ENCODE data around the gene PRDX6.
"Not testable (repeated sequence)": the region's sequence is repeated elsewhere in the genome, so short reads cannot be mapped to it uniquely, and the experiment has no call there.

The PRDX6 gene

DNA sequence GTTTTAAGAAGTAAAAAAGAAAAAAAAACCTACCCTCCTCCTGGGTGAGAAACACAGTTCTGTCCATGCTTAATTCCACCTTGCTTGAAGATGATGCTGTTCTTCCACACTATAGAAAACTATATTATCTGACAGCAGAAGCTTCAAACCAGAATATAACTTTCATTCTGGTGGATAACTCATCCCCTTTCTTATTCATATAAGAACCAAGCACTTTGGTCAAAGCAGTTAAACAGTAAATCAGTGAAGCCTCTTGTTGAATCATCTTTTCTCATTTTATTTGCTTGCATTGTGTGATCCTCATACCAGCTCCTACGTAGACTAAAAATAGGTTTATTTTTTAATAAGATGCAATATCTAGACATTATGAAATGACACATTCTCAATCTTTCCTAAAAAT, 36.7 kb upstream of the PRDX6 start:
- no peaks in the 10 kb centered on the region for H3K4me1 ChIP-seq (ENCODE audit: control insufficient read depth, insufficient read depth, low read length, poor library complexity, severe bottlenecking)
- H3K36me3 ChIP-seq (ENCODE audit: control insufficient read depth, insufficient read depth, low read length) = peaks cover 11% of the 10 kb centered on the region
- no peak overlapping the region for H3K4me3 ChIP-seq (ENCODE audit: insufficient read depth, low read depth, low read length, poor library complexity, severe bottlenecking)
- H3K27me3 ChIP-seq (replicated peaks; ENCODE audit: control insufficient read depth, insufficient read depth, low read length, poor library complexity, severe bottlenecking) = no peaks in the 10 kb centered on the region
- H3K9me3 ChIP-seq (ENCODE audit: control insufficient read depth, low read length) = no peaks in the 10 kb centered on the region
- no peak overlapping the region for H3K27ac ChIP-seq (ENCODE audit: insufficient read depth, low read length, poor library complexity, severe bottlenecking)
- DNase-seq = no peak

DNA sequence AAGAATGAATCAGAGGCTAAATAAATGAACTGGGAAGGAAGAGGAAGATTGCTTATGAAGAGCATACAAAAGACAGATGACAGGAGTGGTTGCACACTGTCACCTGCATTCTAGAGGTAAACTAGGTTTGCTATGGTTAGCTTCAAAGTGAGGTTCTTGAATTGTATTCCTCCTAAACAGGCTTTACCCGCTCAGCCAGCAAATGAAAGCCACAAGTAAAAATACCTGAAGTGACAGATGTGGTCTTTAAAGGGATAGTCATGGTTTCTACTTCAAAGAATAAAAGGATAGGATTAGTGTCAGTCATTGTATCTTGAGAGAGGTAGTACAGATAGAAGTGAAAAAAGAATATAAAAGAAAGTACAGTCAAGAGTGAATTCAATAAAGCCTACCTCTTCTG, 32.4 kb upstream of the PRDX6 start:
- peaks cover 11% of the 10 kb centered on the region for H3K36me3 ChIP-seq (ENCODE audit: control insufficient read depth, insufficient read depth, low read length)
- H3K9me3 ChIP-seq (ENCODE audit: control insufficient read depth, low read length) = peaks cover 10% of the 10 kb centered on the region
- no peaks in the 10 kb centered on the region for H3K4me1 ChIP-seq (ENCODE audit: control insufficient read depth, insufficient read depth, low read length, poor library complexity, severe bottlenecking)
- H3K27ac ChIP-seq (ENCODE audit: insufficient read depth, low read length, poor library complexity, severe bottlenecking) = no peak overlapping the region
- H3K27me3 ChIP-seq (replicated peaks; ENCODE audit: control insufficient read depth, insufficient read depth, low read length, poor library complexity, severe bottlenecking) = no peaks in the 10 kb centered on the region
- DNase-seq = no peak
- H3K4me3 ChIP-seq (ENCODE audit: insufficient read depth, low read depth, low read length, poor library complexity, severe bottlenecking) = no peak overlapping the region

DNA sequence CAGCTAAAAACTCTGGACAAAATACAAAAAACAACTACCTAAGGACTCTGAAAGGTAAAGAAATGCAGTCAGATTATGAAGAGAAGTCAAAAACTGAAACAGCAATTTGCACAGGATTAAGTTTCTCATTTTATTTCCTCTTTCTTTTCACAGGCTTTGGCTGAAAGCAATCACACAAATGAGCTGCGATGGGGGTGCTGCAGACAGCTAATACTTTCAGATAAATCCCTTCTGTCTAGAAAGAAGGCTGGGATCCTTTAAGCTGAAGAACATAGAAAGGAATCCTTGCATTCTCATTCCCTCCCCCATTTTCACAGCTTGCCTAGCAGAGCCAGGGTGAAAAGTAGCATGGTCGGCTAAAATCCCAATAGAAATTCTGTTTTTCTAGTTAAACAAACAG, 32.0 kb upstream of the PRDX6 start:
- H3K27ac ChIP-seq (ENCODE audit: insufficient read depth, low read length, poor library complexity, severe bottlenecking) = no peak overlapping the region

DNA sequence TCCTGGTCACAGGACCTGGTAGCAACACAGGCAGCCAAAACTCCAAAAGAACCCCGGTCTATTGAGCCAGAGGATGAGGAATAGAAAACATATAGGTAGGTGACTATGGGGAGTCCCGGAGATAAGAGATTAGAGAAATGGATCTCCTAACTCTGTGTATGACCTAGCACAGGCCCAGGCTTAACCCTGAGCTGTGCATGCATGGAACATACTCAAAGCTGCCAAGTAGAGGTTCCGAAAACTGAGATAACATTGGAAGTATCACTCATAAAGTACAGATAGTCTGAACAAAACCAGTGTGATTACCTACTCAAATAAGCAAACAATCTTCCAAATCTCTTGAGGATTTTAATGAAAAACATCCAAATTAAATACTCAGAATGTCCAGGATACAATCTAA, 31.5 kb upstream of the PRDX6 start:
- Histone ChIP-seq H3K4me1 (ENCODE audit: control insufficient read depth, insufficient read depth, low read length, poor library complexity, severe bottlenecking) (no peaks in the 10 kb centered on the region), H3K27me3 (replicated peaks; ENCODE audit: control insufficient read depth, insufficient read depth, low read length, poor library complexity, severe bottlenecking) (no peaks in the 10 kb centered on the region), H3K36me3 (ENCODE audit: control insufficient read depth, insufficient read depth, low read length) (peaks cover 11% of the 10 kb centered on the region), H3K4me3 (ENCODE audit: insufficient read depth, low read depth, low read length, poor library complexity, severe bottlenecking) (no peak overlapping the region), H3K27ac (ENCODE audit: insufficient read depth, low read length, poor library complexity, severe bottlenecking) (no peak overlapping the region), H3K9me3 (ENCODE audit: control insufficient read depth, low read length) (peaks cover 10% of the 10 kb centered on the region)
- no peak for DNase-seq

More for the DNA sequence above, 32.0 kb upstream of the PRDX6 start:
- Histone ChIP-seq H3K27me3 (replicated peaks; ENCODE audit: control insufficient read depth, insufficient read depth, low read length, poor library complexity, severe bottlenecking) (no peaks in the 10 kb centered on the region), H3K9me3 (ENCODE audit: control insufficient read depth, low read length) (peaks cover 10% of the 10 kb centered on the region), H3K4me1 (ENCODE audit: control insufficient read depth, insufficient read depth, low read length, poor library complexity, severe bottlenecking) (no peaks in the 10 kb centered on the region), H3K36me3 (ENCODE audit: control insufficient read depth, insufficient read depth, low read length) (peaks cover 11% of the 10 kb centered on the region), H3K4me3 (ENCODE audit: insufficient read depth, low read depth, low read length, poor library complexity, severe bottlenecking) (no peak overlapping the region)
- no peak for DNase-seq

DNA sequence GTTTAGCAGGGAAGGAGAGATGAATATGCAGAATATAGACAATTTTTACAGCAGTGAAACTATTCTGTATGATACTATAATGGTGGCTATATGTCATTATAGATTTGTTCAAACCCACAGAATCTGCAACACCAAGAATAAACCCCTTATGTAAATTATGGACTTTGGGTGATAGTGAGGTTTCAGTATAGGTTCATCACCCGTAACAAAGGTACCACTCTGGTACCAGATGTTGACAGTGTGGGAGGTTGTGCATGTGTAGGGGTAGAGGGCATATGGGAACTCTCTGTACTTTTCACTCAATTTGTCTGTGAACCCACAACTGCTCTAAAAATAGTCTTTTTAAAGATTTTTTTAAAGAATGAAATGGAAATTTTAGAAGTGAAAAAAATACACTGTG, 29.9 kb upstream of the PRDX6 start:
- H3K27me3 ChIP-seq (replicated peaks; ENCODE audit: control insufficient read depth, insufficient read depth, low read length, poor library complexity, severe bottlenecking) = no peaks in the 10 kb centered on the region
- no peaks in the 10 kb centered on the region for H3K36me3 ChIP-seq (ENCODE audit: control insufficient read depth, insufficient read depth, low read length)
- no peaks in the 10 kb centered on the region for H3K4me1 ChIP-seq (ENCODE audit: control insufficient read depth, insufficient read depth, low read length, poor library complexity, severe bottlenecking)
- no peak overlapping the region for H3K27ac ChIP-seq (ENCODE audit: insufficient read depth, low read length, poor library complexity, severe bottlenecking)
- H3K9me3 ChIP-seq (ENCODE audit: control insufficient read depth, low read length) = peaks cover 10% of the 10 kb centered on the region
- no peak overlapping the region for H3K4me3 ChIP-seq (ENCODE audit: insufficient read depth, low read depth, low read length, poor library complexity, severe bottlenecking)
- DNase-seq = no peak

DNA sequence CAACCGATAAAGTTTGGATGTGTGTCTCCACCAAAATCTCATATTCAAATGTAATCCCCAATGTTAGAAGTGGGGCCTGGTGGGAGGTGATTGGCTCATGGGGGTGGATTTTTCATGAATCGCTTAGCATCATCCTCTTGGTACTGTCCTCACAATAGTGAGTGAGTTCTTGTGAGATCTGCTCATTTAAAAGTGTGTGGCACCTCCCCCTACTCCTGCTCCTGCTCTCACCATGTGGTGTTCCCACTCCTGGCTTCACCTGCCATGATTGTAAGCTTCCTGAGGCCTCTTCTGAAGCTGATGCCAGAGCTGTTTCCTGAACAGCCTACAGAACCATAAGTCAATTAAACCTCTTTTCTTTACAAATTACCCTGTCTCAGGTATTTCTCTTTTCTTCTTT, 28.2 kb upstream of the PRDX6 start:
- Histone ChIP-seq H3K36me3 (ENCODE audit: control insufficient read depth, insufficient read depth, low read length) (no peaks in the 10 kb centered on the region), H3K4me1 (ENCODE audit: control insufficient read depth, insufficient read depth, low read length, poor library complexity, severe bottlenecking) (no peaks in the 10 kb centered on the region), H3K27me3 (replicated peaks; ENCODE audit: control insufficient read depth, insufficient read depth, low read length, poor library complexity, severe bottlenecking) (no peaks in the 10 kb centered on the region), H3K27ac (ENCODE audit: insufficient read depth, low read length, poor library complexity, severe bottlenecking) (no peak overlapping the region), H3K4me3 (ENCODE audit: insufficient read depth, low read depth, low read length, poor library complexity, severe bottlenecking) (no peak overlapping the region), H3K9me3 (ENCODE audit: control insufficient read depth, low read length) (peaks cover 10% of the 10 kb centered on the region)
- DNase-seq = no peak

DNA sequence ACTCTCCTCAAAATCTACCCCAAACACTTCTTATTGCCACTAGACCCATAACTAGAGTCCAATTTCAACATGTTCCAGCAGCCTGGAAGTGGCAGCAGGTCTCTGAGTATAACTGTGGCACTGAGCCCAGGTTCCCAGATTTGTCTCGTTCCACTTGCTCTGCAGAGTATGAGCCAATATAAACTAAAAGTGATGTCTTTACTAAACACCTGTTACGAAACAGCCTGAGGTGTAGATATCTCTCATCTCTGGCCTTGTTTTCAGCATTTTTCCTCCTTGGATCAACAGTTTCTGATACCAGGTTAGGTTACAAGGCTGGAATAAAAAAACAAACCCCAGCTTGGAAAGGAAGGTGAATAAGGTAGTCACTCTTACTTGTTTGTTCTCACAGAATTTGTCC, 25.2 kb upstream of the PRDX6 start:
- Histone ChIP-seq H3K27ac (ENCODE audit: insufficient read depth, low read length, poor library complexity, severe bottlenecking) (no peak overlapping the region), H3K4me1 (ENCODE audit: control insufficient read depth, insufficient read depth, low read length, poor library complexity, severe bottlenecking) (no peaks in the 10 kb centered on the region), H3K27me3 (replicated peaks; ENCODE audit: control insufficient read depth, insufficient read depth, low read length, poor library complexity, severe bottlenecking) (no peaks in the 10 kb centered on the region), H3K9me3 (ENCODE audit: control insufficient read depth, low read length) (peaks cover 2% of the 10 kb centered on the region), H3K4me3 (ENCODE audit: insufficient read depth, low read depth, low read length, poor library complexity, severe bottlenecking) (no peak overlapping the region), H3K36me3 (ENCODE audit: control insufficient read depth, insufficient read depth, low read length) (no peaks in the 10 kb centered on the region)
- no peak for DNase-seq

DNA sequence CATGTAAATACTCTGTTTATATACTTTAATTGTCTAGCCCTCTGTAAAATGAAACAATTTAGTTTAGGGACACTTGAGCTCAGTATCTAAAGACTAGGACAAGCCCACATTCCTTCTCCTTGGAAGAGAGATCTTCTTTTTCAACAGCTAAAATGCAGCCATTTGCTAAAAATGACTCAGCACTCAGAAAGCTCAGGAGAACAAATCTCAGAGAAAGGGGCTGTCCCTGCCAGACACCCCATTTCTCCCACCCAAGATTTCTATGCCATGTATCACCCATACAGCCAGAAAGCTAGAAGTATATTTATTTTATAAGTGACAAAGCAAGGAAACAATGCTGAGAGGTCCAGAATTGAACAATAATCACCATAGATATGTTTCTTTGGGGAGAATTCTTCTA, 23.2 kb upstream of the PRDX6 start:
- Histone ChIP-seq H3K4me1 (ENCODE audit: control insufficient read depth, insufficient read depth, low read length, poor library complexity, severe bottlenecking) (no peaks in the 10 kb centered on the region), H3K4me3 (ENCODE audit: insufficient read depth, low read depth, low read length, poor library complexity, severe bottlenecking) (no peak overlapping the region), H3K9me3 (ENCODE audit: control insufficient read depth, low read length) (no peaks in the 10 kb centered on the region), H3K27ac (ENCODE audit: insufficient read depth, low read length, poor library complexity, severe bottlenecking) (no peak overlapping the region), H3K36me3 (ENCODE audit: control insufficient read depth, insufficient read depth, low read length) (no peaks in the 10 kb centered on the region), H3K27me3 (replicated peaks; ENCODE audit: control insufficient read depth, insufficient read depth, low read length, poor library complexity, severe bottlenecking) (no peaks in the 10 kb centered on the region)
- no peak for DNase-seq

DNA sequence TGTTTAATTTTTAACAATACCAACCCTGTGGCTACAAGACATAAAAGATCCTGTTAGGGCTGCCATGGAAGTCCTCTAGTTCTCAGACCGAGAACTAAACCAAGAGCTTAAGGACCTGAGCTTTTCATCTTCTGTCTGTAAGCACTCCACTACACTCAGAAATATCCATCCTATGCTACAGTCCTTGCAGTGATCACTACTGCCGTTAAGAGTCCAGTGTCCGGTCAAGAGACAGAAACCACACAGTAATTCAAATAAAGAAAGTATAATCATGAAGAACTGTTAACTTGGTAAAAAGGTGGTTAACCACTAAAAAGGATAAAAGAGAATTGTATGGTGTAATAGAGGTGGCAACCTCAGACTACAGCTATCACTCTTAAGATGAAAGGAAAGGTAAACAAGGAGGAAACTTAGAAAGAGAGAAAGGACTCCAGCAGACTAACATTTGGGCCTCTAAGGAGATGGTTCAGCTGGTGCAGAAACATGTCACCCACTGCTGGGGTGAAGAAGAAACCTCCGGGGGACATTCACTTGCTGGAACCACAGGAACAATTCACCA, 22.1 kb upstream of the PRDX6 start:
- Histone ChIP-seq H3K4me1 (ENCODE audit: control insufficient read depth, insufficient read depth, low read length, poor library complexity, severe bottlenecking) (no peaks in the 10 kb centered on the region), H3K27ac (ENCODE audit: insufficient read depth, low read length, poor library complexity, severe bottlenecking) (no peak overlapping the region), H3K36me3 (ENCODE audit: control insufficient read depth, insufficient read depth, low read length) (no peaks in the 10 kb centered on the region), H3K4me3 (ENCODE audit: insufficient read depth, low read depth, low read length, poor library complexity, severe bottlenecking) (no peak overlapping the region), H3K27me3 (replicated peaks; ENCODE audit: control insufficient read depth, insufficient read depth, low read length, poor library complexity, severe bottlenecking) (no peaks in the 10 kb centered on the region), H3K9me3 (ENCODE audit: control insufficient read depth, low read length) (no peaks in the 10 kb centered on the region)
- no peak for DNase-seq

DNA sequence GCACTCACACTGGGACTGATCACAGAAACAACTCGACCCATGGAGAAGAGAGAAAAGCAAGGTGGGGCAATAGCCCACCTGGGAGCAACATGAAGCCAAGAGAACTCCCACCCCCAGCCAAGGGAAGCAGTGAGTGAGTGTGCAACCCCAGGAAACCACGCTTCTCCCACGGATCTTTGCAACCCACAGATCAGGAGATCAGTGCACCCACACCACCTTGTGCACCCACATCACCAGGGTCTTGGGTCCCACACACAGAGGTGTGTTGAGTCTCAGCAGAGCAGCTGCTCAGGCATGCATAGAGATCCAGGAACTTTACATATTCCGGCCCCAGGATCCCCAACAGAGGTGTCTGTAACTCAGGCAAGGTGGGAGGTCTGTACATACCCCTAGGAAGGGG, 17.2 kb upstream of the PRDX6 start:
- Histone ChIP-seq H3K27ac (ENCODE audit: insufficient read depth, low read length, poor library complexity, severe bottlenecking) (no peak overlapping the region), H3K4me3 (ENCODE audit: insufficient read depth, low read depth, low read length, poor library complexity, severe bottlenecking) (no peak overlapping the region), H3K4me1 (ENCODE audit: control insufficient read depth, insufficient read depth, low read length, poor library complexity, severe bottlenecking) (no peaks in the 10 kb centered on the region), H3K27me3 (replicated peaks; ENCODE audit: control insufficient read depth, insufficient read depth, low read length, poor library complexity, severe bottlenecking) (no peaks in the 10 kb centered on the region), H3K9me3 (ENCODE audit: control insufficient read depth, low read length) (no peaks in the 10 kb centered on the region), H3K36me3 (ENCODE audit: control insufficient read depth, insufficient read depth, low read length) (peaks cover 5% of the 10 kb centered on the region)
- DNase-seq = no peak

DNA sequence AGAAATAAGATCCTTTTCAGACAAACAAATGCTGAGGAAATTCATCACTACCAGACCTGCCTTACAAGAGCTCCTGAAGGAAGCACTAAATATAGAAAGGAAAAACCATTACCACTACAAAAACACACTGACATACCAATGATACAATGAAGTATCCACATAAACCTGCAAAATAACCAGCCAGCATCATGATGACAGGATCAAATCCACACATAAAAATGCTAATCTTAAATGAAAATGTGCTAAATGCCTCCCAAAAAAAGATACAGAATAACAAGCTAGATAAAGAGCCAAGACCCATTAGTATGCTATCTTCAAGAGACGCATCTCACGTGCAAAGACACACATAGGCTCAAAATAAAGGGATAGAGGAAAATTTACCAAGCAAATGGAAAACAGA, 14.5 kb upstream of the PRDX6 start:
- H3K36me3 ChIP-seq (ENCODE audit: control insufficient read depth, insufficient read depth, low read length); H3K4me3 ChIP-seq (ENCODE audit: insufficient read depth, low read depth, low read length, poor library complexity, severe bottlenecking); H3K27me3 ChIP-seq (replicated peaks; ENCODE audit: control insufficient read depth, insufficient read depth, low read length, poor library complexity, severe bottlenecking); DNase-seq; H3K27ac ChIP-seq (ENCODE audit: insufficient read depth, low read length, poor library complexity, severe bottlenecking); H3K9me3 ChIP-seq (ENCODE audit: control insufficient read depth, low read length); H3K4me1 ChIP-seq (ENCODE audit: control insufficient read depth, insufficient read depth, low read length, poor library complexity, severe bottlenecking): not testable (repeated sequence)
